Endothelial cell of umbilical vein (primary cell): Measurements from ENCODE around the gene VWC2. TPM values are rescaled to one million over a fixed set of nuclear protein-coding genes. Genes with fewer than 3 reads are reported as not detected.

Source experiments
- BruUV-seq: library from RNA; stranded (reverse); fragments of 400-500 nt; replicated peaks from 2 replicates; lab custom pipeline; 2021; lab: Mats Ljungman, UMichigan
- CTCF ChIA-PET: fragments of 300-600, 350-600 bp; sonication (Branson Sonifier 250); formaldehyde crosslinking; loops from one replicate; lab custom pipeline; 2021; ENCODE audit warnings: antibody characterized with exemption, inconsistent platforms; lab: Charles Lee
- POLR2A ChIA-PET: fragments of 300-600, 350-600 bp; sonication (Branson Sonifier 250); formaldehyde crosslinking; loops from one replicate; lab custom pipeline; 2021; ENCODE audit warnings: antibody characterized with exemption, inconsistent platforms; lab: Charles Lee
- DNase-seq: peaks from one replicate; pipeline ENCODE4 v3.0.0-alpha.2; 2011; ENCODE audit warnings: low read depth, low spot score
- FAIRE-seq: peaks from 2 replicates; lab custom pipeline; 2011; peaks lifted over from hg19 to GRCh38; lab: Jason Lieb, UNC
- H2AFZ ChIP-seq: 2 replicates; pipeline ENCODE4 v1.6.0; 2012; ENCODE audit warnings: low read depth, low read length, control low read depth, inconsistent platforms
- H3K27ac ChIP-seq: 2 replicates; pipeline ENCODE4 v1.5.1; 2011; ENCODE audit warnings: low read depth, mild to moderate bottlenecking, control low read depth, low read length, moderate library complexity; ENCODE audit not compliant: insufficient read depth
- H3K27me3 ChIP-seq, 2 experiments: 2 replicates each; pipeline versions ENCODE4 v1.6.0 to v1.6.1; 2011; ENCODE audit warnings: low read length in 2 of 2, mixed read lengths in 1 of 2; ENCODE audit not compliant: control insufficient read depth in 2 of 2, insufficient read depth in 2 of 2
- H3K36me3 ChIP-seq, 2 experiments: 2 replicates in 1 of 2; 3 replicates in 1 of 2; pipeline ENCODE4 v1.5.1; 2011; ENCODE audit warnings: low read length in 2 of 2, mild to moderate bottlenecking in 1 of 2, moderate library complexity in 1 of 2; ENCODE audit not compliant: control insufficient read depth in 2 of 2, insufficient read depth in 2 of 2; ENCODE audit errors: extremely low read depth in 1 of 2
- H3K4me1 ChIP-seq: 3 replicates; pipeline ENCODE4 v1.5.1; 2011; ENCODE audit warnings: mild to moderate bottlenecking, low read length; ENCODE audit not compliant: control insufficient read depth, insufficient read depth; ENCODE audit errors: extremely low read depth
- H3K4me2 ChIP-seq: 2 replicates; pipeline ENCODE4 v1.6.1; 2011; ENCODE audit warnings: low read length, control low read depth, mixed read lengths; ENCODE audit not compliant: insufficient read depth
- H3K4me3 ChIP-seq, 3 experiments: fragments of 200-600 bp in 1 of 3; sonication (generic), shearing (Covaris generic) in 1 of 3; replicated peaks in 1 of 3; 2 replicates each; pipeline ENCODE4 v1.5.1; 2011 to 2016; ENCODE audit warnings: control low read depth in 3 of 3, low read length in 3 of 3, mild to moderate bottlenecking in 2 of 3, inconsistent platforms in 1 of 3, low read depth in 1 of 3, moderate library complexity in 1 of 3; ENCODE audit not compliant: insufficient read depth in 1 of 3
- H3K79me2 ChIP-seq: 2 replicates; pipeline ENCODE4 v1.6.0; 2012; ENCODE audit warnings: low read length, inconsistent platforms; ENCODE audit not compliant: control insufficient read depth, insufficient read depth
- H3K9ac ChIP-seq: replicated peaks from 2 replicates; pipeline ENCODE3; 2011; ENCODE audit warnings: low read length, control low read depth; ENCODE audit not compliant: insufficient read depth; ENCODE audit errors: extremely low read depth
- H3K9me1 ChIP-seq: replicated peaks from 3 replicates; pipeline ENCODE4 v1.6.0; 2011; ENCODE audit warnings: mild to moderate bottlenecking, low read length; ENCODE audit not compliant: control insufficient read depth, insufficient read depth; ENCODE audit errors: extremely low read depth
- H3K9me3 ChIP-seq: replicated peaks from 2 replicates; pipeline ENCODE4 v1.5.1; 2012; ENCODE audit warnings: low read length, inconsistent platforms; ENCODE audit not compliant: control insufficient read depth, insufficient read depth
- H4K20me1 ChIP-seq: replicated peaks from 2 replicates; pipeline ENCODE3; 2011; ENCODE audit warnings: mild to moderate bottlenecking, low read length; ENCODE audit not compliant: control insufficient read depth, insufficient read depth; ENCODE audit errors: extremely low read depth
- CTCF ChIP-seq, 2 donors: IDR thresholded peaks; 1 replicate in 1 of 2; 2 replicates in 1 of 2; pipeline ENCODE4 v1.5.1; 2011; ENCODE audit warnings: low read length in 2 of 2, mild to moderate bottlenecking in 2 of 2, moderate library complexity in 2 of 2, control low read depth in 1 of 2, inconsistent platforms in 1 of 2, low read depth in 1 of 2; ENCODE audit not compliant: insufficient read depth in 1 of 2; ENCODE audit errors: extremely low read depth in 1 of 2
- EZH2 ChIP-seq: IDR thresholded peaks from 2 replicates; pipeline ENCODE4 v1.6.1; 2012; ENCODE audit warnings: borderline replicate concordance, low read depth, mild to moderate bottlenecking, moderate library complexity, low read length, inconsistent platforms; ENCODE audit not compliant: severe bottlenecking
- POLR2A ChIP-seq: IDR thresholded peaks from 2 replicates; pipeline ENCODE4 v1.6.1; 2012; ENCODE audit warnings: low read depth, mild to moderate bottlenecking, control low read depth, low read length
- POLR2AphosphoS5 ChIP-seq: IDR thresholded peaks from 2 replicates; pipeline ENCODE4 v1.6.1; 2012; ENCODE audit warnings: low read depth, mild to moderate bottlenecking, control low read depth, low read length, moderate library complexity; ENCODE audit not compliant: insufficient read depth
- dilution Hi-C: fragments of 300-500 bp; cut with MboI; formaldehyde crosslinking; loops from one replicate; pipeline ENCODE4 v1.15.0; 2019; ENCODE audit warnings: low sequenced_read_pairs; ENCODE audit not compliant: extremely low pct_ligation_motif_present
- intact Hi-C: fragments of 100-400 bp; cut with micrococcal nuclease; formaldehyde crosslinking; loops from one replicate; pipeline ENCODE4 v1.10.0; 2022
- polyA plus RNA-seq, 4 experiments: library from polyadenylated mRNA; depleted of rRNA in 3 of 4; stranded (reverse) in 3 of 4; unstranded in 1 of 4; fragments of >200 nt; gene quantifications; 2 replicates each; pipeline versions ENCODE4 v1.2.1 to v1.2.3, GENCODE V29; 2011 to 2012; ENCODE audit warnings: missing spikeins in 1 of 4
- total RNA-seq: library from RNA; stranded (reverse); gene quantifications from 2 replicates; pipeline ENCODE4 v1.2.3, GENCODE V29; 2021
- TF ChIP-seq, protein P1 (sequence below): IDR thresholded peaks from 2 replicates; pipeline ENCODE4 v1.6.1; 2011; ENCODE audit not compliant: insufficient read depth, insufficient read length

The VWC2 gene
- total and polyA plus RNA-seq, 2 donors (not counting 3 experiments of a cell fraction or from before 2014, with no cell fraction given): not detected

- no peaks in the 10 kb centered on the region for H4K20me1 ChIP-seq
- H3K4me1 ChIP-seq: no peaks in the 10 kb centered on the region
- DNase-seq (no peak), FAIRE-seq (no peak)
- H3K27ac ChIP-seq: no peak overlapping the region
- no peak overlapping the region for H3K4me2 ChIP-seq
- POLR2A ChIA-PET: no interaction called here
- intact Hi-C loops (no loop called here), dilution Hi-C loops (no loop called here)
- CTCF ChIA-PET: no interaction called here
- H3K9me3 ChIP-seq: peaks cover 1% of the 10 kb centered on the region
- BruUV-seq: no TSS peak
- no peaks in the 10 kb centered on the region for H3K27me3 ChIP-seq
- TF ChIP-seq POLR2A (no peak), POLR2AphosphoS5 (no peak), CTCF (IDR thresholded peaks at IDR 0.05; ENCODE audit: extremely low read depth in 1 of 2, insufficient read depth in 1 of 2, low read depth in 1 of 2, low read length in 2 of 2) (no peak)
- TF ChIP-seq, protein P1, sequence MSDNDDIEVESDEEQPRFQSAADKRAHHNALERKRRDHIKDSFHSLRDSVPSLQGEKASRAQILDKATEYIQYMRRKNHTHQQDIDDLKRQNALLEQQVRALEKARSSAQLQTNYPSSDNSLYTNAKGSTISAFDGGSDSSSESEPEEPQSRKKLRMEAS: no peak
- H3K9me1 ChIP-seq: no peaks in the 10 kb centered on the region
- H3K9ac ChIP-seq: no peak overlapping the region
- H3K79me2 ChIP-seq: no peaks in the 10 kb centered on the region
- H2AFZ ChIP-seq: no peak overlapping the region
- no peaks in the 10 kb centered on the region for H3K36me3 ChIP-seq
- no peak overlapping the region for H3K4me3 ChIP-seq
Measured at GRCh38 chr7:49812534-49812933, 39.1 kb downstream of the VWC2 start.

- Histone ChIP-seq H3K27me3 (no peaks in the 10 kb centered on the region), H3K9me1 (no peaks in the 10 kb centered on the region), H3K79me2 (no peaks in the 10 kb centered on the region), H3K9me3 (peaks cover 1% of the 10 kb centered on the region), H3K4me2 (no peak overlapping the region), H2AFZ (no peak overlapping the region), H3K36me3 (no peaks in the 10 kb centered on the region), H3K9ac (no peak overlapping the region), H4K20me1 (no peaks in the 10 kb centered on the region), H3K4me3 (no peak overlapping the region), H3K27ac (no peak overlapping the region), H3K4me1 (no peaks in the 10 kb centered on the region)
- dilution Hi-C loops (no loop called here), intact Hi-C loops (no loop called here)
- DNase-seq (no peak), FAIRE-seq (no peak)
- POLR2A ChIA-PET: no interaction called here
- BruUV-seq: no TSS peak
- TF ChIP-seq POLR2AphosphoS5 (no peak), EZH2 (no peak)
- CTCF ChIA-PET: no interaction called here
Measured at GRCh38 chr7:49817279-49817678, 43.8 kb downstream of the VWC2 start.
